Non-pigmented ciliary epithelial cell (primary cell): ENCODE measurements around the gene TPPP2.

Experiments
- DNase-seq: peaks from one replicate; pipeline ENCODE4 v3.0.0-alpha.2; 2010; ENCODE audit warnings: low read depth

TPPP2 gene

GRCh38 chr14:21017528-21018245 is 12.3 kb upstream of the TPPP2 start:
- no peak for DNase-seq

GRCh38 chr14:21018286-21018685 is 11.7 kb upstream of the TPPP2 start:
- no peak for DNase-seq

- DNase-seq: no peak
Observed at GRCh38 chr14:21018781-21019180, 11.2 kb upstream of the TPPP2 start.

- DNase-seq: no peak
Observed at GRCh38 chr14:21019366-21019765, 10.7 kb upstream of the TPPP2 start.

- no peak for DNase-seq
Observed at GRCh38 chr14:21020977-21021545, 9.0 kb upstream of the TPPP2 start.

GRCh38 chr14:21022686-21023085 is 7.3 kb upstream of the TPPP2 start:
- DNase-seq: no peak

GRCh38 chr14:21023174-21023573 is 6.8 kb upstream of the TPPP2 start:
- no peak for DNase-seq

- DNase-seq: no peak
Observed at GRCh38 chr14:21023817-21024584, 6.0 kb upstream of the TPPP2 start.

- DNase-seq: no peak
Observed at GRCh38 chr14:21024585-21025370, 5.2 kb upstream of the TPPP2 start, which contains the start of gene NDRG2. Gene NDRG2, minus strand, starts transcription at chr14:21025061. Its CDS starts 1,746 bp downstream, at chr14:21023315.

- DNase-seq: no peak
Observed at GRCh38 chr14:21025371-21026273, 4.4 kb upstream of the TPPP2 start.

- no peak for DNase-seq
Observed at GRCh38 chr14:21026274-21026987, 3.6 kb upstream of the TPPP2 start.

GRCh38 chr14:21026988-21027315 is 3.1 kb upstream of the TPPP2 start:
- DNase-seq: no peak

GRCh38 chr14:21030531-21030930 is 514 bp downstream of the TPPP2 start:
- DNase-seq: no peak

GRCh38 chr14:21032326-21033132 is 2.5 kb downstream of the TPPP2 start:
- no peak for DNase-seq

GRCh38 chr14:21033133-21033698 is 3.2 kb downstream of the TPPP2 start:
- no peak for DNase-seq

GRCh38 chr14:21034707-21035106 is 4.7 kb downstream of the TPPP2 start, which contains the start of gene RNASE13:
Gene RNASE13, minus strand, starts transcription at chr14:21034807. Its CDS starts 519 bp downstream, at chr14:21034288.
- no peak for DNase-seq

- DNase-seq: no peak
Observed at GRCh38 chr14:21036751-21037150, 6.7 kb downstream of the TPPP2 start.

GRCh38 chr14:21037156-21037555 is 7.1 kb downstream of the TPPP2 start:
- DNase-seq: no peak
